ENCODE results near the gene TOP2A.

Gene TOP2A

DNA sequence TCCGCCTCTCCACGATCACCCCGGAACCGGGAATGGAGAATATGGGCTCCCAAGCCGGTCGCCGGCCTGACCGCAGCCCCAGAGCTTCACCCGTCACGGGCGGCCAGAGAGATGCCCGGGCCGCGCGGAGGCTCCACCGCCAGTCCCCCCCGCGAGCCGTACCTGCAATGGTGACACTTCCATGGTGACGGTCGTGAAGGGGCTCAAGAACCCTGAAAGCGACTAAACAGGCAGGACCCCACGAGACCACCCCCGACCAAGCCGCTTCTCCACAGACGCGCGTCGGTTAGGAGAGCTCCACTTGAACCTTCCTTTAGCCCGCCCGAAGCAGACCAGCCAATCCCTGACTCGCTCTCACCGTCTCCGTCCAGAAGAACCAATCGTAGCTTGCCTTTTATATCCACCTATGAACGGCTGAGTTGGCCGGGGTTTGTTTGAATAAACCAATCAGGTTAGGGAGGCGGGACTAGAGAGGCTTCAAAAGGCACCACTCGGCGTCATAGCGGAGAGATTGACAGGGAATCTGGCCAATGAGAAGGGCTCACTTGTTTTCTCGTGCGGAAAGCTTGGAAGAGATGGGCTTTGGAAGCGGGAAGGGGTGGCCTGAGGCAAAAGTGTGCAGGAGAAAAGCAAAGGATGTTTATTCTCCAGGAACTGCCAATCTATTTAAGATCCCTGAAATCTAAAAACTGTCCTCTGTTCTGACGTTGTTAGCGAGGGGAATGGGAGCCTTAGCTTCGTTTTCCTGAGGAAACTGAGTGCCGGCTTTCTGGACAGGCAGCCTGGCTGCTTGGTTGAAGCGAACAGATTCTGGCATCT, at the start of gene TOP2A:
TSS of gene TOP2A (minus strand) at position 288 of the 819 bp plus-strand sequence. CDS start at position 183, 105 bp downstream.
- DNase-seq (ENCODE audit: low spot score), result peak; percentile 99

- DNase-seq (ENCODE audit: low spot score), result no peak
Observed at GRCh38 chr17:40467281-40467867, 49.7 kb upstream of the TOP2A start.

- DNase-seq (ENCODE audit: low spot score), result no peak
Observed at GRCh38 chr17:40466298-40466971, 48.7 kb upstream of the TOP2A start.

DNA sequence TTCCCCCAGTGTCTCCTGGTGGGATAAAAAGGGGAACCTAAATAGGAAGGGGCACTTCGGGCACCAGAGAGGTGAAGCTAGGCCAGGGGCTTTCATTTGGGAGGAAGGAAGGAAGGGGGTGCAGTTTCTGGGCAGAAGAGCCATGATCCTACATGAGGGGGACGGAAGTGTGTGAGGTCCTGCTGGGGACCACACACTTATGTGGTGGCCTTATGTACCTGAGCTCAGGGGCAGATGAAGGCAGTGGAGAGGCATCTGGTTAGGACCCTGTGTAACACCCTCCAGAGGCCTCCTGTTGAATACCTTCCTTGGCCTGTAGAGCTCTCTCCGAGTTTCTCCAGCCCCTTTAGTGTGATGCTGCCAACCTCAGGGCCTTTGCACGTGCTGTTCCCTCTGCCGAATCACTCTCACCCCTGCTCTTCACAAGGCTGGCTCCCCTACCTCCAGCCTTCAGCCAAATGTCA, 46.7 kb upstream of the TOP2A start:
- DNase-seq (ENCODE audit: low spot score), result no peak

DNA sequence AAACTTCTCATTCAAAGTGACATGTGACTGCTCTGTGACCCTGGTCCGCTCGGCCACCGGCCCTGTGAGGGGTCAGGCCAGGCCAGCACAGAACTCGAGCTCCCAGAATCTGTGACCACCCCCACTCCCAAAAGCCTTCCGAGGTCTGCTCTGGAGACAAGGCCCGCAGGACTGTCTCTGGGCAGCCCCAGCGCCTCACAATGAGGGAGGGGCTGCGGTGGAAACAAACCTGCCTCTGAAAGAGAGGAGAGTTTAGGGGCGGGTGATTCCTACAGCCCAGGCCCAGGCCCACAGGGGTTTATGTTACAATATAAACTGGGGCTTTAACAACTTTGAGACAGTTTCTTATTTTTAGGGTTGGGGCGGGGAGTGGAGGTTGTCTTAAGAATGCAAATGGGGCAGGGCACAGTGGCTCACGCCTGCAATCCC, 45.4 kb upstream of the TOP2A start:
- DNase-seq (ENCODE audit: low spot score), result no peak

- DNase-seq (ENCODE audit: low spot score), result no peak
Observed at GRCh38 chr17:40462343-40463121, 44.8 kb upstream of the TOP2A start.

GRCh38 chr17:40461732-40462342, 44.1 kb upstream of the TOP2A start:
- DNase-seq (ENCODE audit: low spot score), result no peak

- DNase-seq (ENCODE audit: low spot score), result no peak
Observed at GRCh38 chr17:40460968-40461731, 43.5 kb upstream of the TOP2A start.

GRCh38 chr17:40460604-40460967, 42.9 kb upstream of the TOP2A start:
- no peak for DNase-seq (ENCODE audit: low spot score)

DNA sequence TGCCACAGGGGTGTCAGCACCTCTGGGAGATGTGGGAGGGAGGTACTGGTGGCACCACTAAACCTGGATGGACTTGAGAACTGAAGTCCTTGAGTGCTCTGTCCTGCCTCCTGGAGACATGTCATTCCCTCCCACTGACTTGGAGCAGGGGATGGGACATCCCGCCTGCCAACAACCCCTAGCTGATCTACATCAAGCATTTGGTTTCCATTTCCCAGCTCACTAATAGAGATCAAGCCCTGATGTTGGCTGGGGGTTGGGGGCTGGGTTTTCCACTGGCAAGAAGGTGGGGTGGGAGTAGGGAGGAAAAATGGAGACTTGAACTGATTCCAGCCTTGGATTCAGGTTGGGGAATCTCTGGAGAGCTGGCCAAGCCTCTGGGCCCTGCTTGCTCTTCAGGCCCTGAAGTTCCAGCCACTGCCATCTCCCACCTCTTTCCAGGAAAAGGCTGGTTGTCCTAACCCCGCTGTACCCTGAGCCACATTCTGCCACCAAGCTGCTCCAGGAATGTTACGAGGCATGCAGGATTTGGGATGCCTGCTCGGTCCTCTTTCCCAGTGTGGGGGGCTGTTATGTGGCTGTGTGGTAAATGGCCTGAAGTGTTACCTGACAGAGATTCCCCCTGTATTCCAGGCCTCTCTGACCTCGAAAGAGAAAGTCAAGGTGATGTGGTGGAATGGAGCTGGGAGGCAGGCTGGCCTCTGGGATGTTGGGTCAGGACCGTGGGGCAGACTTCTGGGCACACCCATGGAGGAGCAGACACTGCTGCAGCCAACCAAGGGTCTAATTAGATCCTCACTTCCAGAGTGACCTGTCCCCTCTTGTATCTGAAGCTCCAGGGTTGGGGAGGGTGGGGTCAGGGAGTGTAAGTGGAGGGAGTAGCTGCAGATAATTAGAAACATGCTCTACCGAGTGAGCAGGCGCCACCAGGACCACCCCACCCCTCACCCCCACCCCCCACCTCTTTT, 42.2 kb upstream of the TOP2A start:
- DNase-seq (ENCODE audit: low spot score), result no peak

DNA sequence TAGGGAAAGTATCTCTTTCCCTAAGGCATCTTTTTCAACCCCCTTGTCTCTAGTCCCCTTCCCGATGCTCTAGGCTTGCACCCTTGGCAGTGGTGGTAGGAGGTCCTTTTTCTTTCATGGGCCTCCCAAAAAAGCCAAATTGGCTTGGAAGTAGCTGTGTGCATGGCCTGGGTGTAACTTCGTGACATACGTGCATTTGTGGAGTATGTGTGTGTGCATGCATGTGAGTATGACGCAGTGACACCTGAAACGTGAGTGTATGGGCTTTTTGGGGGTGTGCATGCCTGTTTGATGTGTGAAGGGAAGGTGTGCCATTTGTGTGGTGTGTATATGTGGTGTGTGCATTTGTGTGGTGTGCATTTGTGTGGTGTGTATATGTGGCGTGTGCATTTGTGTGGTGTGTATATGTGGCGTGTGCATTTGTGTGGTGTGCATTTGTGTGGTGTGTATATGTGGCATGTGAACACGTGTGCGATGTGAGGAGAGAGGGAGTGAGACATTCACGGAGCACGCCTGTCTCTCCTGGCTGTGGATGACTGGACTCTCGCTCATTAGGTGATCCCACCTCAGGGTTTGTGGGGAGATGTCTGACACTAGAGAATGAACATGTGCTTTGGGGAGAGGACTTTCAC, 41.3 kb upstream of the TOP2A start:
- DNase-seq (ENCODE audit: low spot score), result no peak

DNA sequence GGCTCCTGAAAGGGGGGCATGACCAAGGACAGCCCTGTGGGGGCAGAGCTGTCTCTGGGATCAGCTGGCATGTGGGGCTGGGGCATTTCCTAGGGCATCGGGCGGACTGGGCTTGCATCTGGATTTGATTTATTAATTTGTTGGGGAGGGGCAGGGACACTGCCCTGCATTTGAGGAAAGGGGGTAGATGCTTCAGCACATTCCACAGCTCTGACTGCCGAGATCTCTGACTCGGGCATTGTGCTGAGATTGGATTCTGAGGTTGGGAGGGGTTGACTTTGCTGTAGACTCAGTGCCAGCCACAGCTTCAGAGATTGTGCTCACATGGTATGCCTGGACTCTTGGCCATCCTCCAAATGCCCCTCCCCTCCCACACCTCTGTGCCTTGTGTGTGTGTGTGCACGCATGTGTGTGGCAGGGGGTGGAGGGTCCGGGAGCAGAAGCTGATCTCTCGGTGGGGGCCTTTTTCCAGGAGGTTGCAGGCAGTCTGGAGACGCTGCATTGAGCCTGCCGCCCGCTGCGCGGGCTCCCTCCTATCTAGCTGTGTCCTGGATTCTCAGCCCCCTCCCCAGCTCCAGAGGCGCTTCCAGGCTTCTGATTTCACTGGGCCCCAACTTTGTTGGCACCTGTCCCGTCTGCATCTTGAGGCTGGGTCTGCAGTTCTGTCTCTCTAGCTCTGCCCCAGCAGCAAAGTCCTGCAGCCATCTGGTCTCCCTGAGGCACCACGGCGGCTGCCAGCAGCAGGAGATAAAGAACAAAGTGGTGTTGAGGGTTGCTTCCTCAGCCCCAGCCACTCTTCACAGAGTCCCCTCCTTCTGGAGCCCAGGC, 40.5 kb upstream of the TOP2A start:
- DNase-seq (ENCODE audit: low spot score), result no peak

- DNase-seq (ENCODE audit: low spot score), result no peak
Observed at GRCh38 chr17:40457369-40457768, 39.7 kb upstream of the TOP2A start.

- no peak for DNase-seq (ENCODE audit: low spot score)
Observed at GRCh38 chr17:40456396-40456951, 38.8 kb upstream of the TOP2A start.

- DNase-seq (ENCODE audit: low spot score), result no peak
Observed at GRCh38 chr17:40454613-40454995, 36.9 kb upstream of the TOP2A start.

DNA sequence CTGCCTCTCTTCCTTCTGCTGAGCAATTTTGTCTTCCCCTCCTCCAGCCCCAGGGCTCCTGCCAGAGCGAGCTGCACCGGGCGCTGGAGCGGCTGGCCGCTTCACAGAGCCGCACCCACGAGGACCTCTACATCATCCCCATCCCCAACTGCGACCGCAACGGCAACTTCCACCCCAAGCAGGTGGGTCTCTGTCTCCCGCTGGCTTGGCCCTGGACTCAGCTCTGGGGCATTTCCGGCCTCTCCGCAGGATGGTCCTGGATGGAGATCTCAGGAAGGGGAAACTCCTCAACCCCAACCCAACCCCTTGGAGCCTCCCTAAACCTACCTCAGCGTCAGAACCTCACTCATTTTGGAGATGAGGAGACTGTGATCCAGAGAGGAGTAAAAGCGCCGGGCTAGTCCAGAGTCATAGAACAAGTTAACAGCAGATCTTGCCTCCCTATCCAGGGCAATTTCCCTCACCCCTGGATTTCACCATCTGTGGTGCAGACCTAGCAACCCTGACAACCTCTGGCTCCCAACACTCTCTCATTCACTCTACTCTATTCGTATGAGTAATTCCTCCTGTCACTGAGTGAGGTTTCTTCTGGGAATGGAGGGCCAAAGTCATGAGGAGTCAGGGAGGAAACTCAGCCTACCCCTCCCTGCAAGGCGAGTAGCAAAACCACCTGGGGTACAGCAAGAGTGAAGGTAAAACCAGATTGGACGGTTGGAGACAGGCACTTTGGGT, 36.4 kb upstream of the TOP2A start:
- no peak for DNase-seq (ENCODE audit: low spot score)

- no peak for DNase-seq (ENCODE audit: low spot score)
Observed at GRCh38 chr17:40452921-40453378, 35.3 kb upstream of the TOP2A start.

Data from RKO (cell line).